NCI-H2029 treated with DMSO at 0.1 percent for 48 hours (cell line): ENCODE data around the gene OGFOD3.

ENCODE experiments used
- DNase-seq: peaks from one replicate; lab custom pipeline; 2025; lab: John Stamatoyannopoulos, UW

The OGFOD3 gene

DNA sequence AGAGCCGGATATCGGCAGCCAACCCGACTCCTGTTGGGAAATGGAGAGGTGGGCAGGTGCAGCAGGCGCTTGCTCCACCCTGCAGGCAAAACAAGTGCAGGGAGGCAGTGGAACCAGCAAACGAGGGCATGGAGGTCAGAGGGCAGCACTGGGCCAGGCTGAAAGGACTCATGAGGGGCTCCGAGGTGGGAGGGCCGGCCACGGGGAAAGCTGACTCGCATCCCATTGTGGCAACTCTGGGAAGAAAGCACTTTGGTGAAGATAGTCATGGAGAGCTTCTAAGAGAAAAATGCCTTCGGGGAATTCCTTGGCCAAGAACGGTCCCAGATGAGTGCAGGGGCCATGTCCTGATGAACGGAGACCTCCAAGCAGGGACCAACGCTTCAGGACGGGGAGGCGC, 27.7 kb upstream of the OGFOD3 start:
- DNase-seq, result no peak

DNA sequence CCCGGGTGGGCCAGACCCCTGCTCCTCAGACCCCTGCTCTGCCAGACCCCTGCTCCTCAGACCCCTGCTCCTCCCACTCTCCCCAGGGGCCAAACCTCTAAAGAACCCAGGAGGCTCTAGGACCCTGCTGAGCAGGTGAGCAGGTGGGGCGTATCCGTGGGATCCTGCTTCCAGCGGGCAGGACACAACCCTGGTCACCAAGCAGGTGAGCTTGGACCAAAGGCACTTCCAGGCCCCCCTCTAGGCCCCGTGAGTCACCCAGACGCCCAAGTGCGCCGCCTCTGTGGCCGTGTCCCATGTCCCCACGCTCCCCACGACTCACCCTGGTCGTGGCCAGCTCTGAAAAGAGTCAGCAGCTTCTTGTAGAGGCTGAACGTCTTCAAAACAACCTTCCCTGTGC, 27.2 kb upstream of the OGFOD3 start:
- DNase-seq, result no peak

DNA sequence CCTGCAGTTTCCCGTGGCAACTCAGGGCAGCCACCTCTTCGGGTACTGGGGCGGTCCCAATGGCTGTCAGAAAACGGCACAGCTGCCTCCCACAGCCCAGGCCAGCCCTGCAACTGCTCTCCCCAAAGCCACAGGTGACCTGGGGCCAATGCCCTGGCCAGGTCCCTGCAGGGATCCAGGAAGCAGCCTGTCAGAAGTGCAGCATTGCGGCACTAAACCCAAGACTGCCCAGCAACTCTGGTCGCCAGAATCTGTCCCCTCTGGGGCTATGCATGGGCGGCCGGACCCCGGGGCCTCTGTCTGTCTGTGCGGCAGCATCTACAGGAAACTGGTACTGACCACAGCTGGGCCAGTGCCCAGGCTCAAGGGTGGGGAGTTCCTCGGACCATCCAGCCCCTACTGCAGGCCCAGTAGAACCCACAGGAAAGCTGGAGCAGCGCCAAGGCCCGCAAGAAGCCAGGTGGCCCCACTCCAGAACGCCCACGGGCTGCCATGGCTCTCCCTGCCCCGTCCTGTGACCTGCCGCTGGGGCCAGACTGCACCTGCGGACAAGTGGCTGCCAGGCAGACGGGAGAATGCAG, 26.6 kb upstream of the OGFOD3 start:
- DNase-seq, result no peak

GRCh38 chr17:82444284-82444893, 26.0 kb upstream of the OGFOD3 start:
- DNase-seq, result no peak

- DNase-seq, result no peak
Measured at GRCh38 chr17:82443465-82444283, 25.3 kb upstream of the OGFOD3 start.

GRCh38 chr17:82442643-82443464, 24.5 kb upstream of the OGFOD3 start:
- no peak for DNase-seq

- no peak for DNase-seq
Measured at GRCh38 chr17:82441691-82442487, 23.5 kb upstream of the OGFOD3 start.

- no peak for DNase-seq
Measured at GRCh38 chr17:82440991-82441627, 22.7 kb upstream of the OGFOD3 start.

- DNase-seq, result no peak
Measured at GRCh38 chr17:82440469-82440981, 22.1 kb upstream of the OGFOD3 start.

- no peak for DNase-seq
Measured at GRCh38 chr17:82439829-82440365, 21.5 kb upstream of the OGFOD3 start.

- no peak for DNase-seq
Measured at GRCh38 chr17:82439194-82439828, 20.9 kb upstream of the OGFOD3 start.

DNA sequence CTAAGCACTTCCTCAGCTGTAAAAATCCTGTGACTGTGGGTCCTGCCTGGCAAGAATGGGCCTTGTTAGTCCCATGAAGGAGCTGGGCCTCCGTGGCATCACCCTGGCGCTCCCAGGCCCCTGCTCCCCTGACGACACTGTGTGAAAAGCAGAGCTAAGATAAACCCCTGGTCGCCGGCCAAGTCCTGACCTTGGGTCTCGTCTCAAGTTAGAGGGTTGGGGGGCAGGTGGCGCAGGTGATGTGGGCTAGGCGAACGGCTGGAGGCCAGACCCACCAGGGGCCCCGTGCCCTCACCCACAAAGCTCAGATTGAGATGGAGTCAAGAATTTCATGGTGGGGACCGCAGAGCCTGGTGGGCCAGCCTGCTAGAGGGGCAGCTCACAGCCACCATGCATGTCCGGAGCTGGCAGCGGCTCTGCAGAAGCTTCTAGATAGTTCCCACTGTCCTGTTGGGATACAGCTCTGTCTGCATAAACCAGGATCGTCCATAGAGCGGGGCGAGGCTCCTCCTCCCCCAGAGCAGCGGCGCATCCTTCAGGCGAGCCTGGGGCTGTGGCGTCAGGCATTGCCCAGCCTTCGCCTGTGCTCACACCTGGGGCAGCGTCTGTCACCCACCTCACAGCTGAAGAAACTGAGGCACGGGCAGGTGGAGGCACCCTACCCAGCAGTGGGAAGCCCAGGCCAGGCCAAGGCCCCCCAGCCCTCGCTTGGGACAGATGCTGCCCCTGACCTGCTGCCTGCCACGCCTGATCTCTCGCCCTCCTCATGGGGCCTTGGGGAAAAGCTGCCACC, 20.2 kb upstream of the OGFOD3 start:
- DNase-seq, result no peak

DNA sequence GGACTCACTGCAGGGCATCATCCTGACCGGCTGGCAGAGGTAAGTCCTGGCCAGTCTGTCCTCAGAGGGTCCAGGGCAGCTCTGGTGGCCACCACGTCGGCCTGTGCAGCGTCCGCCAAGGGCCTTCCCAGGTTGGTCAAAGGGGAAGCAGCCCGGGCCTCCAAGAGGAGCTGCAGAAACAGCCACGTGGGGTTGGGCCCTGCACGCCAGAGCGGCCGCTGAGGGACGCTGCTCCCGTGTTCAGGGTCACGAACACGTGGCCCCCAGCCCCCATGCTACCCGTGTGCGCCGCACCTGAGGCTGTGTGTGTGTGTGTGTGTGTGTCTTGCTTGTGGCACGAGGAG, 18.9 kb upstream of the OGFOD3 start:
- DNase-seq, result no peak

DNA sequence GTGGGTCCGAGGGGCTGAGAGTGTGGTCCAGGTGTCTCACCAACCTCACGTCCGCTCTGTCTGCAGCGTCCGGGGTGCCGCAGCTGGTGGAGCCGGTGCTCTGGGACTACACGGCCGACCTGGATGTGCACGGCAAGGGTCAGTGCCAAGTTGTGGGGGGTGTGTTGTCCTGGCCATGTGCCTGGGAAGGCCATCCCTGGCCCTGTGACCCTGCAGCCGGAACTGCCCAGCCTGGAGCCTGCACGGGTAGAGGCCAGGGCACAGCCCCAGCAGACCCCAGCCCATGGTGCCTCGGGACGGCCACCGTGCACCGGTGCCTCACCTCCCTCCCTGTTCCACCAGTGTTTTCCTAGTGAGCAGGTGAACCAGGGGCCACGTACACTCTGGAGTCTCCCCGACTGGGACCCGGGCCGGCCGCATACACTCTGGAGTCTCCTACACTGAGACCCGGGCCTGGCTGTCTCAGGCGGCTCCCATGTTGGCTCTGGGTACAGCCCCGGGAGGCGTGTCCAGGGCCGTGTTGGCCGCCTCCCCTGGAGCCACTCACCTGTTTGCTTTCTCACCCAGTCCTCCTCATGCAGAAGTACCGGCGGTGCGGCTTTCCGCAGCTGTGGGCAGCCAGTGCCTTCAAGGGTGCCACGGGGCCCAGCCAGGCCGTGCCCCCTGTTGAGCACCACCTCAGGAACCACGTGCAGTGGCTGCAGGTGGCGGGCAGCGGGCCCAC, 18.4 kb upstream of the OGFOD3 start:
- no peak for DNase-seq

DNA sequence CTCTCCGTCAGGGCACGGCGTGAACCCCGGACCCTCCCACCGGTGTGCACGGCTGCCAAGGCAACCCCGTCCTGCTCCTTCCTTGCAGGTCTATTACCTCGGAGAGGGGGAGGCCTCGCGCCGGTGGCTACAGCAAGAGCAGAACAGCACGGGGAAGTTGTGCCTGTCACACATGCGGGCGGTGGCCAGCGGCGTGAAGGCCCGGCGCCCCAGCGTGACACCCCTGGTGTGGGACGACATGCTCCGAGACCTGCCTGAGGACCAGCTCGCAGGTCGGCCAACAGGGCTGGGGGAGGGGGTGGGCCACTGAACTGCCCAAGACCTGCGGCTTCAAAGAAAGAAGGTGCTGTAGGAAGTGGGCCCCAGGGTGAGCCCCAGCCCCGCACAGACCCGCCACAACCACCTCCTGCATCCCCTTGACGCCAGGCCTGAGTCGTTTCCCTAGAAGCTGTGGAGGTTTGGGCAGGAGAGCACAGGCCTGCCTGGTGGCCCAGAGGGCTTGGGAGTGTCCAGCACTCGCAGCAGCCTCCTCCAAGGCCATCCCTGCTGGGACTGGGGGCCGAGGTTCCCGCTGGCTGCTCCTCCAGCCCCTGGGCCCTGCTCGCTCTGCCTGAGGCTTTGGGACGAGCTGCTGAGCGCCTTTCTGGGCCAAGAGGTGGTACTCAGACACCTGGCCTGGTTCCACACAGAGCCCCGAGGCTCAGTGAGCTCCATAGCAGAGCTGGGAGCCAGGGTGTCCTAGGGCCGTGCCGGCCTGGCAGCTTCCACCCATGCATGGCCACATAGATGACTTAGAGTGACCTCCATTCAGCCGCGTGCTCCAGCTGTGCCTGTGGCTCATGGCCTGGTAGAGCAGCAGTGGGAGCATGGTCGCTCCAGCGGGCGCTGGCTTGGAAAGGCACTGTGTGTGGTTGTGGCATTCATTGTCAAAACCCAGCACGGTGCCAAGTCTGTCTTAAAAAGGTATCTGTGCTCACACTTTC, 17.5 kb upstream of the OGFOD3 start:
- DNase-seq, result no peak

GRCh38 chr17:82435103-82435502, 16.7 kb upstream of the OGFOD3 start:
- no peak for DNase-seq

GRCh38 chr17:82434216-82434565, 15.8 kb upstream of the OGFOD3 start:
- DNase-seq, result no peak
